Left ventricle myocardium inferior (tissue), 1 donor: ENCODE results near the gene EXOC1. TPM values are rescaled to one million over a fixed set of nuclear protein-coding genes. Genes with fewer than 3 reads are reported as not detected.

Experiments
- DNase-seq: peaks from one replicate; pipeline ENCODE4 v3.0.0-alpha.2; 2020
- H3K27ac ChIP-seq: fragments of 200-600 bp; replicated peaks from 2 replicates; pipeline ENCODE4 v1.8.0; 2021
- H3K27me3 ChIP-seq: fragments of 200-600 bp; 2 replicates; pipeline ENCODE4 v1.8.0; 2021; ENCODE audit warnings: low read depth
- H3K36me3 ChIP-seq: fragments of 200-600 bp; 2 replicates; pipeline ENCODE4 v1.8.0; 2021
- H3K4me1 ChIP-seq: fragments of 200-600 bp; 2 replicates; pipeline ENCODE4 v1.8.0; 2021
- H3K4me3 ChIP-seq: fragments of 200-600 bp; 2 replicates; pipeline ENCODE4 v1.8.0; 2021; ENCODE audit warnings: mild to moderate bottlenecking, moderate library complexity
- H3K9me3 ChIP-seq: fragments of 200-600 bp; replicated peaks from 2 replicates; pipeline ENCODE4 v1.8.0; 2021
- CTCF ChIP-seq: fragments of 200-600 bp; IDR thresholded peaks from 2 replicates; pipeline ENCODE4 v1.8.0; 2021; ENCODE audit warnings: antibody characterized with exemption, mild to moderate bottlenecking, borderline replicate concordance
- intact Hi-C: fragments of 100-400 bp; cut with micrococcal nuclease; formaldehyde crosslinking; loops from one replicate; pipeline ENCODE4 v1.11.0; 2022
- total RNA-seq: library from RNA; stranded (reverse); fragmentation: NEBNext Ultra II Directional; extraction: Animal tissue kit (Norgen Biotek cat#: 25700); gene quantifications from one replicate; pipeline ENCODE4 v1.2.1, GENCODE V29; 2021
- donor health status: DM: no; HTN: yes; CAD: no; lungs with severe emphysema.

The EXOC1 gene
- total RNA-seq, 1 donor from 2014 or later: 20.3 TPM

- H3K4me3 ChIP-seq: no peak overlapping the region
- no peak for DNase-seq
- no peak for TF ChIP-seq CTCF
- no peaks in the 10 kb centered on the region for H3K4me1 ChIP-seq
- H3K36me3 ChIP-seq: no peaks in the 10 kb centered on the region
- no peaks in the 10 kb centered on the region for H3K9me3 ChIP-seq
- H3K27me3 ChIP-seq: no peaks in the 10 kb centered on the region
- intact Hi-C loops: no loop called here
- no peak overlapping the region for H3K27ac ChIP-seq
Measured at GRCh38 chr4:55921093-55921492, 67.6 kb downstream of the EXOC1 start.

- Histone ChIP-seq H3K27me3 (no peaks in the 10 kb centered on the region), H3K4me3 (no peak overlapping the region), H3K4me1 (no peaks in the 10 kb centered on the region), H3K27ac (no peak overlapping the region), H3K9me3 (peaks cover 28% of the 10 kb centered on the region), H3K36me3 (no peaks in the 10 kb centered on the region)
- TF ChIP-seq CTCF: no peak
- no peak for DNase-seq
- intact Hi-C loops: no loop called here
Measured at GRCh38 chr4:55925241-55925640, 71.8 kb downstream of the EXOC1 start.

- intact Hi-C loops: no loop called here
- no peaks in the 10 kb centered on the region for H3K4me1 ChIP-seq
- H3K36me3 ChIP-seq: no peaks in the 10 kb centered on the region
- peaks cover 34% of the 10 kb centered on the region for H3K9me3 ChIP-seq
- no peak for DNase-seq
- no peak overlapping the region for H3K4me3 ChIP-seq
- H3K27me3 ChIP-seq: no peaks in the 10 kb centered on the region
- TF ChIP-seq CTCF: no peak
- no peak overlapping the region for H3K27ac ChIP-seq
Measured at GRCh38 chr4:55926610-55927009, 73.2 kb downstream of the EXOC1 start.

GRCh38 chr4:55927803-55928437 lies 74.5 kb downstream of the EXOC1 start:
- no peaks in the 10 kb centered on the region for H3K36me3 ChIP-seq
- no peaks in the 10 kb centered on the region for H3K4me1 ChIP-seq
- intact Hi-C loops: no loop called here
- DNase-seq: no peak
- H3K27ac ChIP-seq: no peak overlapping the region
- no peaks in the 10 kb centered on the region for H3K27me3 ChIP-seq
- peaks cover 39% of the 10 kb centered on the region for H3K9me3 ChIP-seq
- no peak for TF ChIP-seq CTCF
- H3K4me3 ChIP-seq: no peak overlapping the region

- intact Hi-C loops: no loop called here
- TF ChIP-seq CTCF: no peak
- Histone ChIP-seq H3K4me3 (no peak overlapping the region), H3K27ac (no peak overlapping the region), H3K27me3 (no peaks in the 10 kb centered on the region), H3K9me3 (peaks cover 48% of the 10 kb centered on the region), H3K36me3 (no peaks in the 10 kb centered on the region), H3K4me1 (no peaks in the 10 kb centered on the region)
- DNase-seq: no peak
Measured at GRCh38 chr4:55928846-55929245, 75.4 kb downstream of the EXOC1 start.

- Histone ChIP-seq H3K4me3 (no peak overlapping the region), H3K27me3 (no peaks in the 10 kb centered on the region), H3K27ac (no peak overlapping the region), H3K36me3 (no peaks in the 10 kb centered on the region), H3K9me3 (peaks cover 70% of the 10 kb centered on the region), H3K4me1 (no peaks in the 10 kb centered on the region)
- no peak for TF ChIP-seq CTCF
- intact Hi-C loops: no loop called here
- no peak for DNase-seq
Measured at GRCh38 chr4:55931043-55931442, 77.6 kb downstream of the EXOC1 start.
